Upper lobe of right lung (tissue), 1 donor: ENCODE measurements around the gene GNL2. TPM values are rescaled to one million over a fixed set of nuclear protein-coding genes. Genes with fewer than 3 reads are reported as not detected.

Experiments
- ATAC-seq: fragments of 200-7000 bp; cut with Tn5 transposase; one replicate; pipeline ENCODE4 v1.9.1; 2020; ENCODE audit warnings: mild to moderate bottlenecking, moderate library complexity
- DNase-seq: peaks from one replicate; pipeline ENCODE4 v3.0.0-alpha.2; 2020
- H3K27ac ChIP-seq: fragments of 200-600 bp; one replicate; pipeline ENCODE4 v1.8.0; 2022
- H3K27me3 ChIP-seq: fragments of 200-600 bp; one replicate; pipeline ENCODE4 v1.8.0; 2022; ENCODE audit warnings: mild to moderate bottlenecking
- H3K36me3 ChIP-seq: fragments of 200-600 bp; one replicate; pipeline ENCODE4 v1.8.0; 2022
- H3K4me1 ChIP-seq: fragments of 200-600 bp; one replicate; pipeline ENCODE4 v1.8.0; 2022
- H3K4me3 ChIP-seq: fragments of 200-600 bp; one replicate; pipeline ENCODE4 v1.8.0; 2022; ENCODE audit warnings: mild to moderate bottlenecking
- H3K9me3 ChIP-seq: fragments of 200-600 bp; one replicate; pipeline ENCODE4 v1.8.0; 2022
- CTCF ChIP-seq: fragments of 200-600 bp; IDR thresholded peaks from one replicate; pipeline ENCODE4 v1.8.0; 2022; ENCODE audit warnings: antibody characterized with exemption
- intact Hi-C: fragments of 100-400 bp; cut with DNase I; formaldehyde crosslinking; loops from one replicate; pipeline ENCODE4 v1.11.0; 2022
- total RNA-seq: library from RNA; stranded (reverse); fragmentation: NEBNext Ultra II Directional; extraction: Animal tissue kit (Norgen Biotek cat#: 25700); gene quantifications from one replicate; pipeline ENCODE4 v1.2.1, GENCODE V29; 2021
- donor health status: DM: no; HTN: yes; CAD: no; lungs with severe emphysema.

GNL2 gene
- total RNA-seq, 1 donor from 2014 or later, result 36.5 TPM

- H3K4me1 ChIP-seq, result no peaks in the 10 kb centered on the region
- peaks cover 65% of the 10 kb centered on the region for H3K27me3 ChIP-seq
- ATAC-seq, result no peak
- H3K27ac ChIP-seq, result no peak overlapping the region
- intact Hi-C loops, result no loop called here
- no peak for TF ChIP-seq CTCF
- H3K9me3 ChIP-seq, result no peaks in the 10 kb centered on the region
- H3K36me3 ChIP-seq, result no peaks in the 10 kb centered on the region
- no peak overlapping the region for H3K4me3 ChIP-seq
- no peak for DNase-seq
These were observed 34.1 kb upstream of the GNL2 start for GRCh38 chr1:37629726-37630425.

- Histone ChIP-seq H3K4me1 (no peaks in the 10 kb centered on the region), H3K27ac (no peak overlapping the region), H3K4me3 (no peak overlapping the region), H3K36me3 (no peaks in the 10 kb centered on the region), H3K9me3 (no peaks in the 10 kb centered on the region), H3K27me3 (peaks cover 57% of the 10 kb centered on the region)
- no peak for DNase-seq
- ATAC-seq, result no peak
- intact Hi-C loops, result no loop called here
- TF ChIP-seq CTCF, result no peak
These were observed 33.3 kb upstream of the GNL2 start for GRCh38 chr1:37629008-37629407.

GRCh38 chr1:37628026-37628556 lies 32.4 kb upstream of the GNL2 start:
- Histone ChIP-seq H3K27me3 (peaks cover 54% of the 10 kb centered on the region), H3K36me3 (no peaks in the 10 kb centered on the region), H3K4me1 (no peaks in the 10 kb centered on the region), H3K27ac (no peak overlapping the region), H3K4me3 (no peak overlapping the region), H3K9me3 (no peaks in the 10 kb centered on the region)
- ATAC-seq (no peak), DNase-seq (no peak)
- no peak for TF ChIP-seq CTCF
- intact Hi-C loops, result no loop called here

- Histone ChIP-seq H3K4me3 (no peak overlapping the region), H3K9me3 (no peaks in the 10 kb centered on the region), H3K36me3 (no peaks in the 10 kb centered on the region), H3K4me1 (no peaks in the 10 kb centered on the region), H3K27ac (no peak overlapping the region), H3K27me3 (peaks cover 13% of the 10 kb centered on the region)
- intact Hi-C loops, result no loop called here
- ATAC-seq, result no peak
- TF ChIP-seq CTCF, result no peak
- no peak for DNase-seq
These were observed 26.4 kb upstream of the GNL2 start for GRCh38 chr1:37622131-37622530.

GRCh38 chr1:37621326-37621870 lies 25.7 kb upstream of the GNL2 start:
- intact Hi-C loops, result no loop called here
- H3K9me3 ChIP-seq, result no peaks in the 10 kb centered on the region
- no peaks in the 10 kb centered on the region for H3K36me3 ChIP-seq
- no peaks in the 10 kb centered on the region for H3K4me1 ChIP-seq
- ATAC-seq (no peak), DNase-seq (no peak)
- no peak overlapping the region for H3K27ac ChIP-seq
- H3K27me3 ChIP-seq, result peaks cover 15% of the 10 kb centered on the region
- TF ChIP-seq CTCF, result no peak
- H3K4me3 ChIP-seq, result no peak overlapping the region
